Activated CD8-positive, alpha-beta memory T cell treated with anti-CD3 and anti-CD28 coated beads, Interleukin-2, amount 50 U/mL, for 48 hours (primary cell): ENCODE data around the gene CORO7.

Experiments used
- DNase-seq: peaks from one replicate; pipeline ENCODE4 v3.0.0-alpha.2; 2020

Gene CORO7

GRCh38 chr16:4416200-4417032 is at the start of gene CORO7:
CORO7 (minus strand) TSS chr16:4416596; CDS start chr16:4416518, 78 bp downstream.
- peak; percentile 98 for DNase-seq

GRCh38 chr16:4463522-4464163 is 47.2 kb upstream of the CORO7 start:
- no peak for DNase-seq

DNA sequence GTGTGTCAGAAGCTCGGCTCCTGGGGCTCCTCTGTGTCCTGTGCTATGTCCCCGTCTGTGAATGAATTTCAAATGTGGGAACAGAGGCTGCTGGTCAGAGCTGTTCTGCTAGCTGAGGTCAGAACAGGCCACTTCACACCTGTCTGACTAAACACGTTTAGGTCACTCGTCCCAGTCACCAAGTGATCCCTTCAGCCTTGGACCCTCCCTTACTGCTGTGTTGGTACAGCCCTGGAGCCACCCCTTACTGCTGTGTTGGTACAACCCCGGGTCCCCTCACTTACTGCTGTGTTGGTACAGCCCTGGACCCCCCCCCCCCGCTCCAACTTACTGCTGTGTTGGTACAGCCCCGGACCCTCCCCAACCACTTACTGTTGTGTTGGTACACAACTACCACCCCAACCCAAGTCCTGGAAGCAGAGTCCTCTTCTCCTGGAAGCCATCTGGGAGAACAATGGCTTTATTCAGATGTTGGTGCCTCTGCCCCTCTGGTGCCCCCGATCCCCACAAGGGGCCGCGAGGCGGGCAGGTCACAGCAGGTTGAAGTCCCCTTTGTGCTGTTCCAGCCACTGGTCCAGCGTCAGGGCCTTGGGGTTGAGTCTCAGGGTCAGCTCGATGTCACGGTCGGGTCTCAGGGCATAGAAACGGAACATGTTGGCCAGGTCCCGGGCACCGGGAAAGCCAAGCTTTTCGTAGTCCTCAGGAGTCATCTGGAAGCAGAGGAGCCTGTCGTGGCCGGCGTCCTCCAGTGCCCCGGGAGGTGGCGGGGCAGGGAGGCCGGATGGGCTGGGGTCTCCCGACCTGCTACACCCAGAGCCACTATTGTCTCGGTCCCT is 45.1 kb upstream of the CORO7 start:
- DNase-seq = no peak

- no peak for DNase-seq
Observed at GRCh38 chr16:4460936-4461249, 44.5 kb upstream of the CORO7 start.

- DNase-seq = no peak
Observed at GRCh38 chr16:4455951-4456350, 39.6 kb upstream of the CORO7 start.

GRCh38 chr16:4455081-4455480 is 38.7 kb upstream of the CORO7 start:
- DNase-seq = no peak

DNA sequence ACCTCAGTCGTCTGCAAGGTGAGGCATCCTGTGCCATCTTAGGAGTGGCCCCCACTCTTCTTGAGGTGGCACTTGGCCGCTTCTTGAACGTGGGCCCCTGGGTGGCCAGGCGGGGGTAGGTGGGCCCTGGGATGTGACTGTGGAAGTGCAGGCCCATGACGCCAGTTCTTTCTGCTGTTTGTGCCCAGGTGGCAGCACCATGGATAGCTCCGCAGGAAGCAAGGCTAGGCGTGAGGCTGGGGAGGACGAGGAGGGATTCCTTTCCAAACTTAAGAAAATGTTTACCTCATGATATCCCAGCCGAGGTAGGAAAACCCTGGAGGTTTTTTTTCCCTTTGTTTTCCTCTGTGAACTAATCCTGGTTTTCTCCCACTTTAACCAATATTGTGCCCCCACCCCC is 38.2 kb upstream of the CORO7 start:
- no peak for DNase-seq

DNA sequence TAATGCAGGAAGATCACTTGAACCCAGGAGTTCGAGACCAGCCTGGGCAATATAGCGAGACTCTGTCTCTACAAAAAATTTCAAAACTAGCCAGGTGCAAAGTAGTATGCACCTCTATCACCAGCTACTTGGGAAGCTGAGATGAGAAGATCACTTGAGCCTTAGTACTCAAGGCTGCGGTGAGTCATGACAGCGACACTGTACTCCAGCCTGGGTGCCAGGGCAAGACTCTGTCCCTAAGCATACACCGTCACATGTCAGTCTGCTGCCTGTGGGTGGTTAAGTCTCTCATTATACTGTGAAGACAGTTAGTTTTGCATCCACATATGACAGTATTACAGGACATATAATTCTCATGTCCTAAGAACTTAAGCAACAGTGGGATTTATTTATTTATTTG is 36.3 kb upstream of the CORO7 start:
- no peak for DNase-seq

GRCh38 chr16:4450931-4451519 is 34.6 kb upstream of the CORO7 start:
- DNase-seq = no peak

GRCh38 chr16:4450430-4450829 is 34.0 kb upstream of the CORO7 start:
- no peak for DNase-seq

DNA sequence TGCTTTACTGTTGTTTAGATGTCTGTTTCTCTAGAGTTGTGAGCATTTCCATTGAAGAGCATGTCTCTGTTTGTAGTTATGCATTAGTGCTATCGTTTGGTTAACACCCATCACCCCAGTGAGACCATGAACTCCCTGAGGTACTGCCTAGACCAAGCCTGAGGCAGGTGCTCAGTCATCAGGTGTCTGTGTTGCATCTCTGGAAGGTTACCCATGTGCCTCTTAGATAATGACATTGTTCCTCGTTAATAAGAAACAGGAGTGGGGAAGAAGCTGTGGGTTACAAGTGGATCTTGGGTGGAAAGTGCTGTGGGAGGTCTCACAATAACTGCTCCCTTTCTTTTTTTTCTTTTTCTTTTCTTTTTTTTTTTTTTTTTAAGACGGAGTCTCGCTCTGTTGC is 27.6 kb upstream of the CORO7 start:
- no peak for DNase-seq

GRCh38 chr16:4443271-4443670 is 26.9 kb upstream of the CORO7 start:
- DNase-seq = no peak

DNA sequence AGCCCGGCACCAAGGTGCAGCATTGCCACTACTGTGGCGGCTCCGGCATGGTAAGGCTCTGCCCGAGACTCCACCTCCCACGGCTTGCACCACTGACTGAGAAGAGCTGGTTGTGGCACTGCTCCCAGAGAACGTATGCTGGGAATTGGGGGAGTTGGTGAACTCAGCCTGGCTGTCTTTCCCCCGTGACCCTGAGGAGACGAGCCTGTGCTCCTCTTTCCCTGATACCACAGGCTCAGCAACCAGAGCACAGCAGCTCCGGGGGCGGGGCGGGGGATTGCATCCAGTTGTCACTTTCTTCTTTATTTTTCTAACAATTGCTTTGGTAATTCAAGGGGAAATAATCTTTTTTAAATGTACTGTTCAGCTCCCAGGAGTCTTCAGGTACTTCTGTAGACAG is 26.0 kb upstream of the CORO7 start:
- DNase-seq = no peak

DNA sequence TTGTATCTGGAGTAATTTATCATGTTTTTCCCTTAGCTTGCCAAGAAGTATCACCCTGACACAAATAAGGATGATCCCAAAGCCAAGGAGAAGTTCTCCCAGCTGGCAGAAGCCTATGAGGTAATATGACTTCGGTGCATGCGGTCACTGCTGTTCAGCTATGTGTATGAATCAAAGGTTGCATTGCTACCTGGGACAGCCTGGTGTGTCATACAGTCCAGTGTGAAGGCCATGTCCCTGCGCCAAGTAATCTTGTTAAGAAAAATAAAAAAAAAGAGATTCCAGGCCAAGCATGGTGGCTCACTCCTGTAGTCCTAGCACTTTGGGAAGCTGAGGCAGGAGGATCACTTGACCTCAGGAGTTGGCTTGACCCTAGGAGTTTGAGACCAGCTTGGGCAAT is 21.0 kb upstream of the CORO7 start:
- DNase-seq = no peak

- DNase-seq = no peak
Observed at GRCh38 chr16:4435337-4436067, 19.1 kb upstream of the CORO7 start.

DNA sequence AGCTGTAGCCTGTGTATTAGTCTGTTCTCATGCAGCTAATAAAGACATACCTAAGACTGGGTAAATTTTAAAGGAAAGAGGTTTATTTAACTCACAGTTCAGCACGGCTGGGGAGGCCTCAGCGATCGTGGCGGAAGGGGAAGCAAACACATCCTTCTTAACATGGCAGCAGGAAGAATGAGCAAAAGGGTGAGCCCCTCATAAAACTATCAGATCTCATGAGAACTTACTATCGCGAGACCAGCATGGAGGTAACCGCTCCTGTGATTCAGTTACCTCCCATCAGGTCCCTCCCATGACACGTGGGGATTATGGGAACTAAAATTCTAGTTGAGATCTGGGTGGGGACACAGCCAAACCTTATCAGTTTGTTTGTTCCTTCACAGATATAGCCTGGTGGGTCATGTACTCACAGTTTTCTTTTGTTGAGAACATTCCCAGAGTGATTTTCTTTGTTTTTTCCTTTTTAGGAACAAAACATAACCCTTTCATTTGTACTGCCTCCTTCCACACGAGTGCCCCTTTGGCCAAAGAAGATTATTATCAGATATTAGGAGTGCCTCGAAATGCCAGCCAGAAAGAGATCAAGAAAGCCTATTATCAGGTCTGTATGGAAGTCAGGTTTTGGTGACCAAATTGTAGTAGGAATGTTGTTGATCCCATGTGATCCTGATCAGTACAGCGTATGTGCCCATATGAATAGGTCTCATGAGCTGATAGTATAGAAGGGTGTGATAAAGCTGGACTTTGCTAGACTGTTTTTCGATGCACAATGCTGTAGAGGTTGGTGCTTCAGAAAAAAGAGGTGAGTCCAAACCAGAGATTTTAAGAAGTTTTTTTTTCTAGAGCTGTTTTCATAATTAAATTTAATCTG is 17.8 kb upstream of the CORO7 start:
- no peak for DNase-seq

- no peak for DNase-seq
Observed at GRCh38 chr16:4433228-4433627, 16.8 kb upstream of the CORO7 start.

- DNase-seq = no peak
Observed at GRCh38 chr16:4431023-4431422, 14.6 kb upstream of the CORO7 start.

GRCh38 chr16:4428500-4428899 is 12.1 kb upstream of the CORO7 start:
- no peak for DNase-seq

DNA sequence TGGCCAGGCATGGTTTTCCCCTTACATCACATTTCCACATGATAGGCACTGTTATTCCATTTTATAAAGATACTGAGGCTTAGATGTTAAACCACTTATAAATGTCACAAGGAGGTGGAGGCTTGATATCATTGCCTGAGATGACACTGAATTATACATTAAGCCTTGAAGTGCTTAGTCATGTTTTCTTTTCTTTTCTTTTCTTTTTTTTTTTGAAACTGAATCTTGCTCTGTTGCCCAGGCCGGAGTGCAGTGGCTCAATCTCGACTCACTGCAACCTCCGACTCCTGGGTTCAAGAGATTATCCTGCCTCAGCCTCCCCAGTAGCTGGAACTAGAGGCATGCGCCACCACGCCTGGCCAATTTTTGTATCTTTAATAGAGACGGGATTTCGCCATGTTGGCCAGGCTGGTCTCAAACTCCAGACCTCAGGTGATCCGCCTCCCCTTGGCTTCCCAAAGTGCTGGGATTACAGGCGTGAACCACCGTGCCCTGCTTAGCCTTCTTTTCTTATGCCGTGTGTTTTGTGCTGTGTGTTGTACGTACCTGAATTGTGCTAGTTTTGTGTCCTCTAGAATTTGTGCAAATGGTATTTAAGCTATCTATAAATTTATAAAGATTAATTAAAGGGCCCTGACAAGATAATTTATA is 10.5 kb upstream of the CORO7 start:
- no peak for DNase-seq

DNA sequence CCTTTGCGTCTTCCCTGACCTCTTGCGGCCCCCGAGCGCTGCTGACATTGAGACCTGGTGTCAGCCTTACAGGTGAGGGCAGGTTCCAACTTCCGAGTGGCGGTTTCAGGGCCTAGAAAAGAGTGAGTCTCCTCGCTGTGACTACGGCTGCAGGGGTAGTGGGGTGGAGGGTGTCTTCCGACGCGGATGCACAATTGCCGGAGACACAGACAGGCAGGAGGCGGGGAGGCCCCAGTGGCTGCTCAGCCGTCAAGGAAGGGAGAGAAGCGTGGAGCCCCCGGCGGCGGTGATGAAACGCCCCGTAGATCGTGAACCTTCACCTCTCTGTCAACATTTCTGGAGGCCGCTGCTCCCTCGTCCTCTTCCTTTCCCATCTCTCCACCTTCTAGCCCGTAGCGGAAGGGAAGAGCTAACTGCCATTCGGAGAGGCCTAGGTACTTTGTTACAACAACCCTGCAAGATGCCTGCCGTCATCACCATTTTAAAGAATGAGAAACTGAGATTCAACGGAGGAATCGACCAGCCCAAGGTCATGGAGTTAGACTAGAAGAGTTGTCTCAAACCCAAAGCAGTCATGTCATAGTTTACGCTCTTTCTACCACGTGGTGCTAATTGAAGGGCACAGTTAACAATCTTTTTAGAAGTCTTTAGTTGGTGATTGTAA is 9.8 kb upstream of the CORO7 start:
- no peak for DNase-seq
